H9 (cell line): Measurements from ENCODE around the gene SEC14L5. TPM values are rescaled to one million over a fixed set of nuclear protein-coding genes. Genes with fewer than 3 reads are reported as not detected.

Source experiments
- DNase-seq: peaks from one replicate; pipeline ENCODE4 v3.0.0-alpha.2; 2017
- H2AFZ ChIP-seq: one replicate; pipeline ENCODE4 v1.6.1; 2013; ENCODE audit warnings: mild to moderate bottlenecking, low read length, control low read depth, moderate library complexity
- H2AK5ac ChIP-seq: 2 replicates; pipeline ENCODE4 v1.6.1; 2013; ENCODE audit warnings: low read length, control low read depth, mixed read lengths; ENCODE audit not compliant: insufficient read length
- H2BK120ac ChIP-seq: one replicate; pipeline ENCODE4 v1.6.1; 2013; ENCODE audit warnings: low read depth, mild to moderate bottlenecking, low read length, control low read depth, inconsistent platforms; ENCODE audit not compliant: poor library complexity, severe bottlenecking
- H2BK12ac ChIP-seq: 2 replicates; pipeline ENCODE4 v1.6.1; 2013; ENCODE audit warnings: low read length, control low read depth, mixed read lengths, low read depth; ENCODE audit not compliant: insufficient read length
- H2BK15ac ChIP-seq: 2 replicates; pipeline ENCODE4 v1.6.1; 2013; ENCODE audit warnings: low read depth, low read length, control low read depth
- H2BK20ac ChIP-seq: one replicate; pipeline ENCODE4 v1.6.1; 2013; ENCODE audit warnings: low read depth, mild to moderate bottlenecking, low read length, control low read depth, inconsistent platforms; ENCODE audit not compliant: poor library complexity, severe bottlenecking
- H2BK5ac ChIP-seq: 2 replicates; pipeline ENCODE4 v1.6.1; 2013; ENCODE audit warnings: low read length, control low read depth, mixed read lengths; ENCODE audit not compliant: insufficient read length
- H3K14ac ChIP-seq: 2 replicates; pipeline ENCODE4 v1.6.1; 2013; ENCODE audit warnings: low read length, control low read depth; ENCODE audit not compliant: insufficient read depth
- H3K18ac ChIP-seq: 2 replicates; pipeline ENCODE4 v1.6.1; 2013; ENCODE audit warnings: low read depth, mild to moderate bottlenecking, mixed read lengths, low read length, control low read depth; ENCODE audit not compliant: insufficient read length
- H3K23ac ChIP-seq: 2 replicates; pipeline ENCODE4 v1.6.1; 2013; ENCODE audit warnings: low read length, control low read depth, mixed read lengths, low read depth; ENCODE audit not compliant: insufficient read length
- H3K23me2 ChIP-seq: 2 replicates; pipeline ENCODE4 v1.6.1; 2013; ENCODE audit warnings: low read depth, mild to moderate bottlenecking, mixed read lengths, low read length, control low read depth; ENCODE audit not compliant: insufficient read length, poor library complexity, severe bottlenecking
- H3K27ac ChIP-seq: 2 replicates; pipeline ENCODE4 v1.5.1; 2013; ENCODE audit warnings: low read length, control low read depth, mixed read lengths, low read depth; ENCODE audit not compliant: insufficient read length
- H3K27me3 ChIP-seq: 2 replicates; pipeline ENCODE4 v1.6.1; 2013; ENCODE audit warnings: low read length, control low read depth, inconsistent platforms; ENCODE audit not compliant: insufficient read depth
- H3K4ac ChIP-seq: 2 replicates; pipeline ENCODE4 v1.6.1; 2013; ENCODE audit warnings: low read depth, mild to moderate bottlenecking, control low read depth, inconsistent platforms, low read length, moderate library complexity
- H3K4me1 ChIP-seq: 2 replicates; pipeline ENCODE4 v1.6.1; 2013; ENCODE audit warnings: low read length, control low read depth, inconsistent platforms; ENCODE audit not compliant: insufficient read depth
- H3K4me2 ChIP-seq: 2 replicates; pipeline ENCODE4 v1.6.1; 2013; ENCODE audit warnings: low read length, control low read depth, mixed read lengths; ENCODE audit not compliant: insufficient read length, insufficient read depth
- H3K56ac ChIP-seq: 2 replicates; pipeline ENCODE4 v1.6.1; 2013; ENCODE audit warnings: low read depth, mild to moderate bottlenecking, mixed read lengths, low read length, control low read depth; ENCODE audit not compliant: insufficient read length
- H3K79me1 ChIP-seq: 2 replicates; pipeline ENCODE4 v1.6.1; 2013; ENCODE audit warnings: low read depth, mild to moderate bottlenecking, moderate library complexity, low read length, control low read depth, inconsistent platforms; ENCODE audit not compliant: insufficient read depth, poor library complexity, severe bottlenecking
- H3K79me2 ChIP-seq: 2 replicates; pipeline ENCODE4 v1.6.1; 2013; ENCODE audit warnings: low read length, control low read depth, inconsistent platforms; ENCODE audit not compliant: insufficient read depth
- H3K9ac ChIP-seq: 2 replicates; pipeline ENCODE4 v1.6.1; 2013; ENCODE audit warnings: low read length, control low read depth, mixed read lengths; ENCODE audit not compliant: insufficient read length; ENCODE audit errors: extremely low read depth
- H3K9me3 ChIP-seq: one replicate; pipeline ENCODE4 v1.6.1; 2013; ENCODE audit warnings: low read depth, low read length, inconsistent platforms; ENCODE audit not compliant: control insufficient read depth
- H3T11ph ChIP-seq: one replicate; pipeline ENCODE4 v1.6.1; 2013; ENCODE audit warnings: mild to moderate bottlenecking, low read length, control low read depth, inconsistent platforms
- H4K20me1 ChIP-seq: one replicate; pipeline ENCODE4 v1.6.1; 2013; ENCODE audit not compliant: control insufficient read depth, insufficient read length, insufficient read depth
- H4K5ac ChIP-seq: 2 replicates; pipeline ENCODE4 v1.6.1; 2013; ENCODE audit warnings: low read depth, mild to moderate bottlenecking, mixed read lengths, low read length, control low read depth; ENCODE audit not compliant: insufficient read length
- H4K8ac ChIP-seq: replicated peaks from 2 replicates; pipeline ENCODE4 v1.6.1; 2013; ENCODE audit warnings: low read length, control low read depth, mixed read lengths, low read depth; ENCODE audit not compliant: insufficient read length
- H4K91ac ChIP-seq: 2 replicates; pipeline ENCODE4 v1.6.1; 2013; ENCODE audit warnings: low read depth, mild to moderate bottlenecking, moderate library complexity, mixed read lengths, low read length, control low read depth; ENCODE audit not compliant: insufficient read length
- H3K27ac Mint-ChIP-seq, 3 experiments: 2 replicates in 2 of 3; 3 replicates in 1 of 3; pipeline ENCODE4 v1.8.0; 2020 to 2021; ENCODE audit warnings: mixed read lengths in 3 of 3, mild to moderate bottlenecking in 1 of 3, moderate library complexity in 1 of 3
- H3K27me3 Mint-ChIP-seq: 2 replicates; pipeline ENCODE4 v1.8.0; 2021; ENCODE audit warnings: low read depth, mild to moderate bottlenecking, moderate library complexity, mixed read lengths
- H3K36me3 Mint-ChIP-seq, 3 experiments: 2 replicates in 2 of 3; 3 replicates in 1 of 3; pipeline ENCODE4 v1.8.0; 2020 to 2021; ENCODE audit warnings: low read depth in 3 of 3, mixed read lengths in 3 of 3; ENCODE audit not compliant: insufficient read depth in 1 of 3
- H3K4me1 Mint-ChIP-seq, 2 experiments: 2 replicates each; pipeline ENCODE4 v1.8.0; 2020; ENCODE audit warnings: mixed read lengths in 2 of 2
- H3K4me3 Mint-ChIP-seq, 2 experiments: 2 replicates in 1 of 2; 3 replicates in 1 of 2; pipeline ENCODE4 v1.8.0; 2020 to 2021; ENCODE audit warnings: mild to moderate bottlenecking in 2 of 2, mixed read lengths in 2 of 2, moderate library complexity in 1 of 2
- H3K9me3 Mint-ChIP-seq, 2 experiments: 2 replicates in 1 of 2; 3 replicates in 1 of 2; pipeline ENCODE4 v1.8.0; 2020; ENCODE audit warnings: mild to moderate bottlenecking in 2 of 2, mixed read lengths in 2 of 2, moderate library complexity in 1 of 2
- CTCF ChIP-seq: fragments of 200-600 bp; sonication (generic); conservative IDR thresholded peaks from 3 replicates; pipeline ENCODE4 v1.8.0; 2021; ENCODE audit warnings: antibody characterized with exemption, mild to moderate bottlenecking
- WGBS: extraction: QIAGEN DNeasy Blood & Tissue Kit; methylation state at CpG from one replicate; pipeline ENCODE4 v1.1.7; 2013; ENCODE audit warnings: missing lambda C conversion rate, low lambda C conversion rate, mixed read lengths; ENCODE audit not compliant: insufficient read length; ENCODE audit errors: extremely low coverage; 5-methylcytosine and 5-hydroxymethylcytosine counted together
- total RNA-seq: library from RNA; stranded (reverse); gene quantifications from 2 replicates; pipeline ENCODE4 v1.2.1, GENCODE V29; 2021

Gene SEC14L5
- total RNA-seq, 1 experiment from 2014 or later: 4.1 TPM

- Mint-ChIP-seq H3K4me1 (peaks cover 21 to 31% of the 10 kb centered on the region in 2 experiments), H3K4me3 (peak overlapping the region; percentile 72 to 85), H3K9me3 (no peaks in the 10 kb centered on the region), H3K36me3 (no peaks in the 10 kb centered on the region; a peak in 1 of 7 replicates), H3K27ac (peak overlapping the region in 2 of 3 experiments; percentile 21 to 89; a peak in 4 of 7 replicates), H3K27me3 (peaks cover 5% of the 10 kb centered on the region)
- H4K5ac ChIP-seq: no peak overlapping the region
- H3K27ac ChIP-seq: no peak overlapping the region
- H3K14ac ChIP-seq: no peak overlapping the region
- H4K91ac ChIP-seq: no peak overlapping the region
- no peak overlapping the region for H2BK120ac ChIP-seq
- H3T11ph ChIP-seq: no peak overlapping the region
- DNase-seq: no peak
- no peak overlapping the region for H2BK12ac ChIP-seq
- peaks cover 9% of the 10 kb centered on the region for H3K4me1 ChIP-seq
- no peak for TF ChIP-seq CTCF
- WGBS: no CpG with 5 or more reads among the region's 2 CpGs
- H2BK15ac ChIP-seq: no peak overlapping the region
- no peaks in the 10 kb centered on the region for H4K20me1 ChIP-seq
- no peak overlapping the region for H3K23ac ChIP-seq
- H3K23me2 ChIP-seq: peaks cover 5% of the 10 kb centered on the region
- no peaks in the 10 kb centered on the region for H3K79me2 ChIP-seq
- peak overlapping the region; percentile 74 for H3K4me2 ChIP-seq
- H2AK5ac ChIP-seq: no peak overlapping the region
- no peak overlapping the region for H2BK5ac ChIP-seq
- H3K18ac ChIP-seq: no peak overlapping the region
- H3K79me1 ChIP-seq: no peaks in the 10 kb centered on the region
- H3K56ac ChIP-seq: no peak overlapping the region
- no peak overlapping the region for H2AFZ ChIP-seq
- H3K4ac ChIP-seq: no peak overlapping the region
- no peak overlapping the region for H2BK20ac ChIP-seq
- H3K9ac ChIP-seq: peak overlapping the region; percentile 63
- H3K9me3 ChIP-seq: no peaks in the 10 kb centered on the region
- H3K27me3 ChIP-seq: no peaks in the 10 kb centered on the region
- H4K8ac ChIP-seq: no peak overlapping the region
These were observed 76.0 kb downstream of the SEC14L5 start for GRCh38 chr16:5034167-5034523.
